AG04449 (cell line): ENCODE measurements around the gene OR3A2.
"Not testable (repeated sequence)": the region's sequence is repeated elsewhere in the genome, so short reads cannot be mapped to it uniquely, and the experiment has no call there.

Source experiments
- CTCF ChIA-PET: fragments of 350-600 bp; formaldehyde crosslinking; extraction: SDS; loops from one replicate; lab custom pipeline; 2021; ENCODE audit warnings: antibody characterized with exemption; lab: Yijun Ruan, JAX
- POLR2A ChIA-PET: fragments of 400-600, 350-600 bp; formaldehyde crosslinking; extraction: SDS; loops from one replicate; lab custom pipeline; 2020; ENCODE audit warnings: antibody characterized with exemption, inconsistent platforms; lab: Yijun Ruan, JAX
- DNase-seq: peaks from one replicate; pipeline ENCODE4 v3.0.0-alpha.2; 2010; ENCODE audit warnings: low read depth, low spot score
- H3K4me3 ChIP-seq: 2 replicates; pipeline ENCODE4 v1.5.1; 2011; ENCODE audit warnings: low read depth, mild to moderate bottlenecking, control low read depth, low read length
- CTCF ChIP-seq: IDR thresholded peaks from one replicate; pipeline ENCODE4 v1.5.1; 2011; ENCODE audit warnings: mild to moderate bottlenecking, moderate library complexity, low read length, control low read depth, inconsistent platforms; ENCODE audit not compliant: insufficient read depth; ENCODE audit errors: missing control alignments

The OR3A2 gene

GRCh38 chr17:3401786-3402185 is 15.7 kb upstream of the OR3A2 start:
- CTCF ChIA-PET, result no interaction called here
- no peak for DNase-seq
- TF ChIP-seq CTCF, result no peak
- POLR2A ChIA-PET, result no interaction called here
- no peak overlapping the region for H3K4me3 ChIP-seq

- ChIA-PET CTCF (no interaction called here), POLR2A (no interaction called here)
- no peak overlapping the region for H3K4me3 ChIP-seq
- no peak for TF ChIP-seq CTCF
- no peak for DNase-seq
Observed at GRCh38 chr17:3400055-3400454, 13.9 kb upstream of the OR3A2 start.

GRCh38 chr17:3398310-3398709 is 12.2 kb upstream of the OR3A2 start, which contains the start of gene OR1E1:
TSS of gene OR1E1 (minus strand) at chr17:3398410. CDS start at chr17:3398410, 0 bp downstream.
- CTCF ChIA-PET, result no interaction called here

GRCh38 chr17:3397801-3398200 is 11.7 kb upstream of the OR3A2 start:
- POLR2A ChIA-PET, CTCF ChIA-PET, DNase-seq, H3K4me3 ChIP-seq: not testable (repeated sequence)

More at GRCh38 chr17:3398310-3398709, 12.2 kb upstream of the OR3A2 start, which contains the start of gene OR1E1:
- POLR2A ChIA-PET, result no interaction called here
- no peak within 1 kb of the TSS for H3K4me3 ChIP-seq
- no peak for TF ChIP-seq CTCF
- DNase-seq, result no peak

GRCh38 chr17:3389791-3390190 is 3.7 kb upstream of the OR3A2 start:
- H3K4me3 ChIP-seq, result no peak overlapping the region
- CTCF ChIA-PET, result no interaction called here
- no peak for DNase-seq
- TF ChIP-seq CTCF, result no peak
- POLR2A ChIA-PET, result no interaction called here

- no peak overlapping the region for H3K4me3 ChIP-seq
- ChIA-PET CTCF (no interaction called here), POLR2A (no interaction called here)
- DNase-seq, result no peak
- no peak for TF ChIP-seq CTCF
Observed at GRCh38 chr17:3381957-3382356, 4.2 kb downstream of the OR3A2 start.

GRCh38 chr17:3378321-3378720 is 7.8 kb downstream of the OR3A2 start:
- no peak for DNase-seq
- POLR2A ChIA-PET, result no interaction called here
- TF ChIP-seq CTCF, result no peak
- no peak overlapping the region for H3K4me3 ChIP-seq
- CTCF ChIA-PET, result no interaction called here

GRCh38 chr17:3371167-3371566 is 14.9 kb downstream of the OR3A2 start:
- POLR2A ChIA-PET, H3K4me3 ChIP-seq, CTCF ChIA-PET, DNase-seq: not testable (repeated sequence)

GRCh38 chr17:3342782-3343181 is 43.3 kb downstream of the OR3A2 start:
- DNase-seq, CTCF ChIA-PET, POLR2A ChIA-PET, H3K4me3 ChIP-seq: not testable (repeated sequence)
